ENCODE data around the gene SLC19A1.

SLC19A1 gene

GRCh38 chr21:45543710-45544448, 1.6 kb upstream of the SLC19A1 start:
- no peak for DNase-seq

DNA sequence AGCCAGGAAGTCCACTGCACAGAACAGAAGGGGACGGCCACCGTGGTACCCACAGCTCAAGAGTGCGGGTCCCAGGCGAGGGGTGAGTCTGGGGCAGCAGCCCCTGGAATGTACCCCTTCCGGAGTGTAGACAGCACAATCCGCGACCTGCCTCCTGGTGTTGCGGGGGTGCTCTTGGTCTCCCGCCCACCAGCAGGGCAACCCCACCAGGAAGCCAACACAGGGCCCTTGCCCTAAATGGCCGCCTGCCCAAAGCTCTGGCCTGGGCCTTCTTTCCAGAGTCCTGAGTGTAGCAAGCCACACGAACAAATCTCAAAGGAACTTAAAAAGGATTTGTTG, 1.1 kb upstream of the SLC19A1 start:
- no peak for DNase-seq

DNA sequence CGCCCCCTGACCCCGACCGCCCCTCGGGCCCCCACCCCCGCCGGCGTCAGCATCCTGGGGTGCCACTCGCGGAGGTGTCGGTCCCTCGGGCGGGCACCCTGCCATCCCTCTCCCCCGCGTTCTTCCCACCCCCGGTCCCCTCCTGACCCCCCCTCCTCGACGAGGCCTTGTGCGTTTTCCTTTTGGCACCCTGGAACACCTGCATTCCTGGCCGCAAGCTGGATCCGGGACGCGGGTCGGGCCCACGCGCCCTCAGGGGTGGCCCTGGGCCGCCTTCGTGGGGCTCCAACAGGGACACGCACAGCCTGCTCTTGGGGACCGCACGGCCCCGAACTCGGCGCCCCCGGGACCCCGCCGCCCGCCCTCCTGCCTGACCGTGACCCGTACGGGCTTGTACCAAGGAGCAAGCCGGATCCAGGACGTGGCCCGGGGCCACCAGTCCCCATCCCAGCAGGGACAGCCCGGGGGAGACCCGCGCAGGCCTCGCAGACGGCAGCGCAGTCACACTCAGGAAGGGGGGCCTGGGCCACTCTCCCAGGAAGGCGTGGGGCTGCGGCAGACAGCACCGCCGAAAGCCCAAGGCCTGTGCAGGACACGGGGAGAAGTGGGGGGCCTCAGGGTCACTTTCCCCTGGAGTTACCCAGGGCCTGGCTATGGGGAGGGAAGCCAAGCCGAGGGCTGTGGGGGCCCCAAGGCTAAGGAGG, 579 bp upstream of the SLC19A1 start:
- DNase-seq: no peak

DNA sequence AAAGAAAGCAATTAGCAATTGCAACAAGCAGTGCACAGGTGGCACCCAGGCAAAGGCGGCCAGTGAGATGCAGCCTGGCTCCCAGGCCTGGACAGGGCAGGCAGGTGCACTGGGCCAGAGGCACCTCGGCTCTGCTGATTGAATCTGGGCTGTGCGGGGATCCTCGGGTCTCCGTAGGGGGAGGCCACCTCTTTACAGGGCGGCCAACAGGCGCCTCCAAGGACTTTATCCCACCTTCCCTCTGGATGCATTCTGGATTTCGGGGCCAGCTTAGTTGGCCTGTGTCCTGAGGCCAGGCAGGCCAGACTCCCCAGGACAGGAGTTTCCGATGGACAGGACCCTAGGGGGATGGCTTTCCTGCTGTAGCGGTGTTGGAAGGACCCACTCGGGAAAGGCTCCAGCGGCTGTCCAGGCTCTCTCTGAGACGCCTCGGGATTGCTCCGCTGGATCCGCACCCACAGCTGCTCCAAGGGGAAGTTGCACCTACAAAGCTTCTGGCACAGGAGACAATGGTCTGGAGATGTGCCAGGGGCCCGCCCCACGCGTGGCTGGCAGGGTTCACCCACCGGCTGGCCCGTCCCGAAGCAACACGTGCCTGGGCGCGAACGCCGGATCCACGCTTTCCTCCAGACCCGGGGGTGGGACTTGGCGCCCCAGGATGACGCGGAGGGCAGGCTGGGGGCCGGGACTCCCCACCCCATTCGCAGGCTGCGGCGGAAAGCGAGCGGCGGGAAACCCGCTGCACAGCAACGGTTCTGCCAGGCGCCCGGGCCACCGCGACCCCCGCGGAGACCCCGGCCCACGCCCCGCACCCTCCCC, 810 bp downstream of the SLC19A1 start:
- peak; percentile 85 for DNase-seq

DNA sequence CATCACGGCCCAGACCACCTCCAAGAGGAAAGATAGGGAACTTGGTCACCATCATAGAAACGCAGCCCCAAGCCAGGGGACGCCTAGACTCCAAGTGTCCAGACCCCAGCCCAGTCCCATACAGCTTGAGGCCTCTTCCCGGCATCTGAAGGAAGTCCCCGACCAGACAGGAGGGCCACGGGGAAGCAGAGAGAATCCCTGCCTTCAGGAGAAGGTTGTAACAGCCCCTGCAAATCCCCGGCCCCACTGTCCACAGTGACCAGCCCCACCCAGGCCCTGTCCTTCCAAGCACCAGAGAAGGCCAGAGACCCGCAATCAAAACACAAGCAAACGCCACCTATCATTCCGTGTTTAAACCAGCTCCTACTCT, 1.7 kb downstream of the SLC19A1 start:
- DNase-seq: no peak

DNA sequence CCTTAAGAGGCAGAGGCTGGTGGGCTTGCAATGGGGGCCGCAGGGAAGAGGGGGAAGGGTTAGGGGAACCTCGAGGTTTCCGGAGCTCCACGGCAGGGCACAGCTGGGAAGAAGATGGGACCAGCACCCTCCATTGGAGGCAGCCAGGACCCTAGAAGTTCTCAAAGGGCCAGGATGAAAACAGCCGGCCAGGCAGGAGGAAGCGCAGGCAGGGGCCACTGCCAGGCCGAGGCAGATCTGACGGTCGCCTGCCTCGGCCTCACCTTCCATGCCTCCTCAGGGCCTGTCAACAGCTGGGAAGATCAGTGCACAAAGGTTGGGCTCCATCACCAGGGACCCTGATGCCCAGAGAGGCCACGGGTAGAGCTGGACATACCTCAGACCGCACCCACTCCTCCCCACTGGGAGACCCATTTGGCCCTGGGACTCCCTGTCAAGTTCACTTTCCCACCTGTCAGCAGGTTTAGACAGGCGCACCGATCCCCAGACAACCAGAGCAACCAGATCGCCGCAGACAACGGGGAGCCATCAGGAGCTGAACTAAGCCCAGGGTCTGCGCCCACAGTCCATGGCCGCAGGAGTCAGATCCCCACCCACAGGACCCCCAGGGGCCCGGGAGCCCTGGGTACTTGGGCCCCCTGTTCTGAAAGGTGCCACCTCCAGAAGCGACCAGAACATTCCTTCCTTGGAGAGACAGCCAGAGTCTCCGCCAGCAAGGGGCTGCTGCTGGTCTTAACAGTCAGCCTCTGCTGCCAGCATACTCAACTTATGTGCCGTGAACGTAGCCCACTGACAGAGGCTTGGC, 2.2 kb downstream of the SLC19A1 start:
- DNase-seq: no peak

GRCh38 chr21:45539046-45539795, 3.0 kb downstream of the SLC19A1 start:
- no peak for DNase-seq

GRCh38 chr21:45538381-45539045, 3.7 kb downstream of the SLC19A1 start:
- no peak for DNase-seq

- DNase-seq: no peak
Measured at GRCh38 chr21:45537746-45538291, 4.4 kb downstream of the SLC19A1 start.

- DNase-seq: no peak
Measured at GRCh38 chr21:45537111-45537745, 5.0 kb downstream of the SLC19A1 start.

GRCh38 chr21:45536301-45537081, 5.7 kb downstream of the SLC19A1 start:
- DNase-seq: no peak

DNA sequence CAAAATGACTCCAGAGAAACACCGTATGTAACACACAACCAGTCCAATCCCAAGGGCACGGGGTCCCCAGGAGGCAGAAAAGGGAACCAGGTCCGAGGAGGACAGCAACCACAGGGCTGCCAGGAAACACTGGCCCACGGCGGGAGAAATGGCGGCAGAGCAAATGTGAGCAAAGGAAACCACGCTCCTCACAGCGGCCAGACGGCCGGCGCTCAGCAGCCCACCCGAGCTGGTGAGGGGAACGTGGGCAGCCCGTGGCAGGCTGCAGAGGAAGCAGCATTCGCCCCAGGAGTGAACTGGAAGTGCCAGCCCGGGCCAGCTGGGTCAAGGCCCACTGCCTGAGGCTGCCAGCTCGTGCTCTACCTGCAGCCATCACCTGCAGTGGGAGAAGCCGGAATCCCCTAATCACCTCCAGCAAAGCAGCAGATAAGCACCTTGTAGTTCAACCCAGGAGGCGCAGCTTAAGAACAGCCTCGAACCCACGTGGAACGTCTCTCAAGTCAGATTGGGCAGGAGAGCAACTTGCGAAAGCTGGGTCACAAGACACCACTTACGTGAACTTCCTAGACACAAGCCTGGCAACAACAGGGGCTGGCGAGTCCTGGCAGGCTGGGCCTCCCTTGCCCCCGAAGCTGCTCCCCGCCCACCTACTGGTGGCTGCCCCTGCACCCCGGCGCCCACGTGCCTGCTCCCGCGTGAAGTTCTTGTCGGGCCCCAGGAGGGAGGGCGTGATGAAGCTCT, 6.7 kb downstream of the SLC19A1 start:
- DNase-seq: no peak

GRCh38 chr21:45534636-45535331, 7.5 kb downstream of the SLC19A1 start:
- no peak for DNase-seq

DNA sequence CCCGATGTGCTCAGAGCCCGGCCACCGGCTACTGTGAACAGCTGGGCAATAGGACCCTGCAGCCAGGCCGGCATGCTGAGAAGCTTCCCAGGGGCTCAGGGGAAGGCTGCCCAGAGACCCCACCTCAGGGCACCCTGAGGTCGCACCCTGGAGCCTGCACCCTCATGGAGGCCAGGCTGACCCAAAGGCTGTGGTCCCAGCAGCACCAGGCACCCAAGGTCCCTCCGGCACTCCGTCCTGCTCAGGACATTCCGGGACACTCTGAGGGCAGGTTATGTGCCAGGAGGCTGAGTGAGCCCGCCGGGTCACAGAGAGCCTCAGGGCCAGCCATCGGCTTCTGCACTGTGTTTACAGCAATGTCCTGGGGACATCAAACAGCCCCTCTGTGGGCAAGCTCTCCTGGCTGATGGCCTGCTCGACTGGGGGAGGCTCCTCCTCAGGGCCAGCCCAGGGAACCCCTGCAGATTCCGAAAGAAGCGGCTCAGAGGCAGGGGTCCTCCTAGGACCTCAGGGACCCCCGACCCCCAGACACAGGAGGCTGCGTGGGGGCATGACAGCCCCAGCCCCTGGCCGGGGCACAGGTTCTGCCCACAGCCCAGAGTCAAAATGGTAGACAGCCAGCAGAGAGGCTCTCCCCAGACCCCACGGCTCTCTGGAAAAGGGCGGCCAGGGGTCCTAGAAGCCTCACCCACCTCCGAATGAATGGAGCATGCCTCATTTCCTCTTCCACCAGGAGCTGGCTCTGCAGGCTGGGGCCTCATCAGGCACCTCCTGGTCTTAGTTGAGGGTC, 8.2 kb downstream of the SLC19A1 start:
- DNase-seq: no peak

- DNase-seq: no peak
Measured at GRCh38 chr21:45533361-45533845, 8.8 kb downstream of the SLC19A1 start.

DNA sequence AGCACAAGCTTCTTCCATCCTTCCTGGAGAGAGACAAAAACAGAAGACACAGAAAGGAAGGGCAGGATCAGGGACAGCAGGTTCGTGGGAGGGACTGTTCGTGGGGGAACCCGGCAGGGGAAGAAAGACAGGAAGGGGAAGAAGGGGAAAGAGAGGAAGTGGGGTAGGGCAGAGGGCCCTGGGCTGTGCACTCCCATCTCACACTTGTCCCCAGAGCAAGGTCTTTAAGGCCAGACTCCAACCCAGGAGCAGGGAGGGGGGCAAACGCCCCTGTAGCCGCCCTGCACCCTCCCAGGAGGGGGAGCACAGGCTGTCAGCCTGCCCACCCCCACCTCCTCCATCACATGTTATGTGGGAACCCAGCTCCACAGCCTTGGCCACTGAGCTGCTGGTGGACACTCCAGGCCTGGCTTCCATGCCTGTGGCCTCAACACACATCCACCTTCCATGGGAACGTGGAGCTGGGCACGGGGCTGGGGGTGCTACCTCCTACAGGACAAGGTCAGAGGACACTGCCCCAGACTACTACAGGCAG, 9.3 kb downstream of the SLC19A1 start:
- no peak for DNase-seq

Data from CD4-positive, alpha-beta T cell treated with Interleukin-6 for 4 hours (primary cell).